SK-N-SH (cell line): Measurements from ENCODE around the gene ZFHX3.

ENCODE experiments used
- CTCF ChIP-seq: fragments of 200-600 bp; sonication (generic); IDR thresholded peaks from 2 replicates; pipeline ENCODE4 v1.6.1; 2017; ENCODE audit warnings: antibody characterized with exemption, mild to moderate bottlenecking, moderate library complexity
- EZH2phosphoT487 ChIP-seq: fragments of 200-600 bp; sonication (generic); IDR thresholded peaks from 2 replicates; pipeline ENCODE4 v1.6.1; 2017; ENCODE audit warnings: low read depth, mixed run types, mild to moderate bottlenecking, antibody characterized with exemption, moderate library complexity, borderline replicate concordance
- FOXM1 ChIP-seq: IDR thresholded peaks from 2 replicates; pipeline ENCODE4 v1.4.0; 2012; ENCODE audit warnings: low read depth, mild to moderate bottlenecking
- MAX ChIP-seq: IDR thresholded peaks from 2 replicates; pipeline ENCODE4 v1.4.0; 2012; ENCODE audit warnings: low read depth
- RAD21 ChIP-seq: IDR thresholded peaks from 2 replicates; pipeline ENCODE4 v1.6.1; 2012; ENCODE audit warnings: mild to moderate bottlenecking, low read length
- SIN3A ChIP-seq: IDR thresholded peaks from 2 replicates; pipeline ENCODE4 v1.6.1; 2012; ENCODE audit warnings: low read depth, mild to moderate bottlenecking, low read length, moderate library complexity, borderline replicate concordance
- YY1 ChIP-seq: IDR thresholded peaks from 2 replicates; pipeline ENCODE4 v1.4.0; 2012; ENCODE audit warnings: low read depth, mild to moderate bottlenecking

GRCh38 chr16:72835086-72835485, 212.8 kb downstream of the ZFHX3 start:
- TF ChIP-seq RAD21 (no peak), FOXM1 (no peak), SIN3A (no peak), MAX (no peak), CTCF (no peak), YY1 (no peak), EZH2phosphoT487 (no peak)
